CD4-positive, alpha-beta T cell treated with Interleukin-4 for 4 hours (primary cell): ENCODE data around the gene LYPLA2.
A peak's percentile ranks its signal among the peaks of the same experiment; 100 is the strongest.
"Not testable (repeated sequence)": the region's sequence is repeated elsewhere in the genome, so short reads cannot be mapped to it uniquely, and the experiment has no call there.

Experiments
- DNase-seq: peaks from one replicate; pipeline ENCODE4 v3.0.0-alpha.2; 2020

The LYPLA2 gene

DNA sequence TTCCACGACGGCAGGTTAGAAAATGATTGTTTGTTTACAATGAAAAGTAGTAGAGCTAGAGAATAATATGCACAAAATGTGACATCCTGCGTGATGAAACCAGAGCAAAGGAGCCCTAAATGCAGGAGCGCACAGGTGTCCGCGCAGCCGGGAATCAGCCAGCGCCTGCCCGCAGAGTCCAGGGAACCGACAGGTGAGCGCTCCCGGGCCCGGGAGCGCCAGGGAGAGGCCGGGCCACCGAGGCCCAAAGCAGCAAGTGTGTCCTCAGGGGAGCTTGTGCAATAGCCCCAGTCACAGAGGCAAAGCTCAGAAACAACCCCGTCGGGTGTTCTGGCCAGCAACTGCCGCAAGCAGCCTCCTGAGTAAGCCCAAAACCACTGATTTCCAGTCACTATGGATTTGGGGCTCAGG is 10.4 kb downstream of the LYPLA2 start:
- no peak for DNase-seq

DNA sequence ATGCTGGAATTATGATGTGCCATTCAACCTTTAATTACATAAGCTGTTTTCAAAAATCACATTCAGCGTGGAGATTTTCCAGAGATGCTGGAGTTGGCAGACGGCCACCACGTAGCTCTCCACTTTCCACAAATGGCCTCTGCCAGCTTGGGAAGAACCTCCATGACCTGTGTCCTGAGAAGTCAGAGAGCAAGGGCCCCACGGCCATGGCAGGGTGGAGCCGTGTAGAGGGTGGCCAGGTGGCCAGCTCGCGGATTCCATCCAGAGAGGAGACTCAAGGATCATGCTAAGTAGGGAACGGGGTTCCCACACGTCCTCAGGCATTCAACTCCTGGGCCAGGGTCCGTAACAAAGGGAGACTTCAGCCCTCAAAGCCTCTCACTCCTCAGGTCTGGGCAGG is 10.9 kb downstream of the LYPLA2 start:
- no peak for DNase-seq

DNA sequence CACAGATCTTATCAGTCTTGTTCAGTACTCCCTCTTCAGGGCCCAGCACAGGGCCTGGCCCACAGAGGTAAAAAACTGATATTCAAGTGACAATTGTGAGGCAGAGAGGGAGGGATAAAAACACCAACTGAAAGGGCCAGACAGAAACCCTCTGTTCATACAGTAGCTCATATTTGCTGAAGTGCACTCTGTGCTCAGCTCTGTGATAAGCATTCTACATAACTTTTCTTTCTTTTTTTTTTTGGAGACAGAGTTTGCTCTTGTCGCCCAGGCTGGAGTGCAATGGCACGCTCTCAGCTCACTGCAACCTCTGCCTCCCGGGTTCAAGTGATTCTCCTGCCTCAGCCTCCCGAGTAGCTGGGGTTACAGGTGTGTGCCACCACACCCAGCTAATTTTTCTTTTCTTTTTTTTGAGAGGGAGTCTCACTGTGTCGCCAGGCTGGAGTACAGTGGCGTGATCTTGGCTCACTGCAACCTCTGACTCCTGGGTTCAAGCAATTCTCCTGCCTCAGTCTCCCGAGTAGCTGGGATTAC is 11.9 kb downstream of the LYPLA2 start:
- DNase-seq: not testable (repeated sequence)

DNA sequence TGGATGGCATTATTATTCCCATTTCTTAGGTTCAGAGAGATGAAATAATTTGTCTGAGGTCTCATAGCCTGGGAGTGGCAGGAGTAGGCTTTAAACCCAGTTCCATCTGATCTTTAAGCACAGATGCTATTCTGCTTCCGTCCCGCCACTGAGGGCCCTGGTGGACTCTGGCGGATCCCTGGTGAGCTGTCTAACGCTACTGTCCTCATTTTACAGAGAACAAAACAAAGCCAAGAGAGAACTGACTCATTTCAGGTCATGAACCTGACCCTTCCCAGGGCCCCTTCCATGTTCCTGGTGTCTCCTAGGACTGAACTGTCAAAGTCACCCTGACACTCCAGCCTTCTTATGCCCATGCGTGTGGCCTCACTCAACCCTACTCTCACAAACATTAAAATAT is 12.7 kb downstream of the LYPLA2 start:
- no peak for DNase-seq

DNA sequence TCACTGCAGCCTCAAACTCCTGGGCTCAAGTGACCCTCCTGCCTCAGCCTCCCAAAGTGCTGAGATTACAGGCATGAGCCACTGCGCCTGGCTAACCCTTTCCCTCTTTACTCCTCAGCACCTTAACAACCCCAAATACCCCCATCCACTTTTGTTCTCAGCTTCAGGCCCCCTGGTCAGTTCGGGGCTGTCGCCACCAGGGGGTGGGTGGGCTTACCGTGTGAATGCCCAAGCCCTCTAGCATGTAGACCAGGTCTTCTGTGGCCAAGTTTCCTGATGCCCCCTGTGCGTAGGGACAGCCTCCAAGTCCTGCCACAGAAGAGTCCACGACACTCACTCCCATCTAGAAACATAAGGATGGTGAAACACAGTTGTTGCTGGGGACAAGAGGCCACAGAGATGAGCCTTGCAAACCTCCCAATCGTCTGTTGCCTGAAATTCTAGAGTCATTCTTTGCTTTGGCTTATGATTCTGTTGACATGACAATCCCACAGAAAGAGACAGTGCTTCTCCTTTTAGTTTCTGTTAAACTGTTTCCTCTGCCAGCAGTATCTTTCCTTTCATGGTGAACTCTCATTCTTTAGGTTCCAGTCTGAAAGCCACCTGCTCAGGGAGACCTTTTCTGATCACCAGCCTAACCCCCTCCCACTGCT is 13.4 kb downstream of the LYPLA2 start:
- DNase-seq: no peak

DNA sequence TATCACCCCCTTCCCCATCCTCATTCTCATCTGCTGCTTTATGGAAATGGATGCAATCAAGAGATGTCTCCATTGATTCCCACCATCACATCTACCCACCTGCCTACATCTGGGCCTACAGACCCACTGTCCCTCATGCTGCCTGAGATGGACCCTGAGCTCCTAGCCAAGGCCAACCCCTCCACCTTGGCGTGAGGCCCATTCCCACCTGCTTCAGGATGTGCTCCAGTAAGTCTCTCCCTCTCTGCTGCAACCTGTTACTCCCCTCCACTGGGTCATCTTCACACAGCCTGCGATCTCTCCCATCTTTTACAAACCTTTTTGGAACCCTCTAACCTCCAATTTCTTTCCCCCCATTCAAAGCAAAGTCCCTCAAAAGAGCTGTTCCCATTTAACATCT is 14.1 kb downstream of the LYPLA2 start:
- DNase-seq: no peak

DNA sequence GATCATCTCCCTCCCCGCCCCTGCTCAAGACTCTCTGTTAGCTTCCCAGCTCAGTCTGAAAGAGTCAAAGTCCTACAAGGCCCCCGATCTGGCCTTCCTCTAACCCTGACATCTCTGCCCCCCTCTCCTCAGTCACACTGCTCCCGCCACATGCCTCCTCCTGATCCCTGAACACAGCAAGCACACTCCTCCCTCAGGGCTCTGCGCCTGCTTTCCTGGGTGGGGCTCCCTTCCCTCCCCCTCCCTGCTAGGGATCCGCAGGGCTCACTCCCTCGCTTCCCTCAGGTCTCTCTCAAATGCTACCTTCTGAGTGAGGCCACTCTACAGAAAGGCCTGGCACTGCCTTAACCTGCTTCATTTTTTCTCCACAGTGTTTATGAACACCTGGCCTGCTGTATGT is 15.3 kb downstream of the LYPLA2 start:
- DNase-seq: no peak

GRCh38 chr1:23807453-23807852 is 16.5 kb downstream of the LYPLA2 start:
- DNase-seq: no peak

- peak; percentile 81 for DNase-seq
Observed at GRCh38 chr1:23809751-23810171, 18.8 kb downstream of the LYPLA2 start.

DNA sequence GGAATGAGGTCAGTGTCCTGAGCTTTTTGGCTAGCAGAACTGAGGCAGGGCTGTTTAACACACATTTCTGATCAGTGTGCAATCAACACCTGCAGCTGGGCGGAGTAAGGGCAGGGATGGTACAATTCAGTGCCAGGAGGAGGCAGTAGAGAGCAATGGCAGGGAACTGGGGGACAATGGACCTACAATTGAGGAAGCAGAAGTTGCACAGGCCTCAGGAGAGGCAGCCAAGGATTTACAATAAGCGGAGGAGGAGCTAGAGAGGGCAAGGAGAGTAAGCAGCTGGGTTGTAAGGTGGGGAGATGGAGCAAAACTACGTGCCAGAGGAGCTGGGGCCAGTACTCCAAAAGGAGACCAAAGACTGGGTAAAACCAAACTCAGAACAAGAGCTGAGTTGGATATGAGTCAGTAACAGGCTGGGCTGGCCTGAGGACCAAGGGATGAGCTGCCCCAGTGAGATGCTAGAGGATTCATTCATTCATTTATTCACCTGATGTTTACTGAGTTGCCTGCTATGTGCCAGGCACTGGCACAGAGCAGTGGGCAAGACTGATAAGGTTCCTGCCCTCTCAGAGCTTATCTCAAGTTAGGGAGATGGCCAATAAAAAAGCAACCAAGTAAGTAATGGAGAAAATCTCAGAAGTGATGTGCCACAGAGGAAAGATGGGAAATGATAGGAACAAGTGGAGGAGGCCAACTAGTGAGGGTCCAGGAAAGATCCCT is 20.0 kb downstream of the LYPLA2 start:
- DNase-seq: peak; percentile 54

DNA sequence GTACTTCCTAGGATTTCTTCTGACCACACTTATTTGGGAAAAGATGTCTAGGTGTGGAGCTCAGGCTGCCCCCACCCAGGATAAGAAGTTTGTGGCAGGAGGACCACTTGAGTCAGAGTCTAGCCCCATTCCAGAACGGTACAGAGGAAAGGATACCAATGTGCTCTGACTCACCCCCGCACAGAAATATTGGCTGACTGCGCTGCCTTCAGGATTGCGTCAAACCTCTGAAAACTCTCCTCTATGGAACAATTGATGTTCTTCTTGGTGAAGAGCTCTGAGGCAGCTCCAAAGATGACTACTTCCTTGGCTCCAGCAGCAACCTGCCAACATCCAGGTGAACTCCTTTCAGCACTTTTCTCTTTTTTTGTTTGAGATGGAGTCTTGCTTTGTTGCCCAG is 23.1 kb downstream of the LYPLA2 start:
- DNase-seq: no peak

GRCh38 chr1:23816361-23816760 is 25.4 kb downstream of the LYPLA2 start:
- no peak for DNase-seq

DNA sequence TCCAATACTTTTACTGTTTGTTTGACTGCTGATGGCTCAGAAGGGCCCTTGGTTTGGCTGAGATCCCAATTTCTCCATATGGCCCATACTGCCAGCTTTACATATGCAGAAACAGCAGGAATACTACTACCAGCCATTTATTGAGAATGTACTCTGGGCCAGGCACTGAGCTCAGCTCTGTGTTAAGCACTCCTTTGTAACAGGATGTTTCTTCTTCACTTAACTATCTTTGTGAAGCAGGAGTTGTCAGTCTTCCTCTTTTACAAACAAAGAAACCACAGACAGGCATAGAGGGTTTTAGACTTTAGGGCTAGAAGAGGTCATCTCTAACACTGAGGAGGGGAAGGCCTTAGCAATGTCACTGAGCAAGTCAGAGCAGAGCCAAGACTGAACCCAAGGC is 26.0 kb downstream of the LYPLA2 start:
- no peak for DNase-seq

DNA sequence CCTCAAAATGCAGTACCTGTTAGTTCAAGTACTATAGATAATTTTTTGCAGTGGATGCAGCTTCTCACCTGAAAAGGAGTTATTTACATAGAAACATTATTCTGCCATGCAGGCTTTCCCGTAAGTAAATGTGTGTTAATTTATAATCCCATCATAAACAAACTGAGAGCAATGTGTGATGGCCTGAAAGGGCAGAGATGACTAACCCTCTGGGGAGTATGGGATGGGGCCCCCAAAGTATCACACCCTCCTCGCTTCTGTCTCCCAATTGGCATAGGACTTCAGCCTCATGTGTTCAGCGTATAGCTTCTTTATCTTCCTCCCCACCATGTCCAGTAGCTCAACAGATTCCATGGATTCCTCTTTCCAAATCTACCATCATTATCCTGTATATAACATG is 26.7 kb downstream of the LYPLA2 start:
- DNase-seq: no peak

- no peak for DNase-seq
Observed at GRCh38 chr1:23823767-23824166, 32.8 kb downstream of the LYPLA2 start.

GRCh38 chr1:23824711-23825075 is 33.7 kb downstream of the LYPLA2 start:
- DNase-seq: no peak

- peak; percentile 85 for DNase-seq
Observed at GRCh38 chr1:23825076-23825761, 34.3 kb downstream of the LYPLA2 start, which contains the start of gene HMGCL. Gene HMGCL, minus strand, starts transcription at chr1:23825429. Its CDS starts 14 bp downstream, at chr1:23825415.

GRCh38 chr1:23825762-23826522 is 35.0 kb downstream of the LYPLA2 start:
- DNase-seq: peak; percentile 31

- not testable (repeated sequence) for DNase-seq
Observed at GRCh38 chr1:23826590-23826989, 35.6 kb downstream of the LYPLA2 start.

DNA sequence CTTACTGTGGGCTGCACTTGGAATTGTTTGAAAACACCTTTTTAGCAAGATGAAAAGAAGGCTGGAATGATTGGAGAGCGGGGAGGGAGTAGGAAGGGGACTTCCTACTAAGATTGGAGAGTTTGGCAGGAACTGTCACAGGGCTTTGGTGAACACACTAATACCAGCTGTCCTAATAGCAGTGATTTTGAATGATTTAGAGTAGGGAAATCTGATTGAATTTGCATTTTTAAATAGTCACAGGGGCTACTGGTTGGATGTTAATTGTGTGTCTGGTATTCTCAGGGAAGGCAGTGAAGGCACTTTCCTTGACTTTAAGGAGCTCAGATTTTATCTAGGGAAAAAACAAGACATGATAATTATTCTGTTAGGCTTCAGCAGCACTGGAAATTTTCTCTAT is 36.8 kb downstream of the LYPLA2 start:
- no peak for DNase-seq

DNA sequence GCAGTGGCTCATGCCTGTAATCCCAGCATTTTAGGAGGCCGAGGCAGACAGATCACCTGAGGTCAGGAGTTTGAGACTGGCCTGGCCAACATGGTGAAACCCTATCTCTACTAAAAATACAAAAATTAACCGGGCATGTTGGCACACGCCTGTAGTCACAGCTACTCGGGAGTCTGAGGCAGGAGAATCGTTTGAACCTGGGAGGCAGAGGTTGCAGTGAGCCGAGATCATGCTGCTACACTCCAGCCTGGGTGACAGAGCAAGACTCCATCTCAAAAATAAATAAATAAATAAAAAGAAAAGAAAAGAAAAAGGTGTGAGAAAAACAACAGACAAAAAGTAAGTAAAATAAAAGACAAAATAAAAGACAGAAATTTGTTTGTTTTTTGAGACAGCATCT is 43.2 kb downstream of the LYPLA2 start:
- not testable (repeated sequence) for DNase-seq

DNA sequence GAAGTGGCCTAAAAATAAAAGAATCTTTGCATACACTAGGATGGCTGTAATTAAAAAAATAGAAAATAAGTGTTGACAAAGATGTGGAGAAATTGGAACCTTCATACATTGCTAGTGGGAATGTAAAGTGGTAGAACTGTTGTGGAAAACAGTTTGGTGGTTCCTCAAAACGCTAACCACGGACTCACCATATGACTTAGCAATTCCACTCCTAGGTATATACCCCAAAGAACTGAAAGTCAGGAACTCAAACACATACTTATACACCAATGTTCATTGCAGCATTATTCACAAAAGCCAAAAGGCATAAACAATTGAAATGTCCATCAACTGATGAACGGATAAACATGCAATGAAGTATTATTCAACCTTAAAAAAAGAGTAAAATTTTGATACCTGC is 45.1 kb downstream of the LYPLA2 start:
- no peak for DNase-seq

GRCh38 chr1:23837908-23838307 is 47.0 kb downstream of the LYPLA2 start:
- no peak for DNase-seq
